MM.1S (cell line): ENCODE results near the gene FAM117A.

Experiments used
- DNase-seq: peaks from one replicate; pipeline ENCODE4 v3.0.0-alpha.2; 2015
- H2AFZ ChIP-seq: fragments of 300-600 bp; sonication (generic); 2 replicates; pipeline ENCODE4 v1.6.0; 2016; ENCODE audit warnings: antibody characterized with exemption, low read length
- H3F3A ChIP-seq: fragments of 300-600 bp; sonication (generic); 2 replicates; pipeline ENCODE4 v1.6.1; 2016; ENCODE audit warnings: mild to moderate bottlenecking, antibody characterized with exemption, low read length, moderate library complexity, mixed read lengths; ENCODE audit not compliant: insufficient read depth
- H3K27ac ChIP-seq: fragments of 300-600 bp; sonication (generic); 2 replicates; pipeline ENCODE4 v1.5.1; 2016; ENCODE audit warnings: mild to moderate bottlenecking, low read length
- H3K27me3 ChIP-seq: fragments of 300-600 bp; sonication (generic); replicated peaks from 2 replicates; pipeline ENCODE4 v1.6.0; 2016; ENCODE audit warnings: low read length; ENCODE audit not compliant: insufficient read depth
- H3K36me3 ChIP-seq: fragments of 300-600 bp; sonication (generic); replicated peaks from 2 replicates; pipeline ENCODE4 v1.6.1; 2016; ENCODE audit warnings: mild to moderate bottlenecking, low read length, mixed read lengths; ENCODE audit not compliant: insufficient read depth
- H3K4me1 ChIP-seq: fragments of 300-600 bp; sonication (generic); 2 replicates; pipeline ENCODE4 v1.6.1; 2016; ENCODE audit warnings: low read length, mixed read lengths
- H3K4me2 ChIP-seq: fragments of 300-600 bp; sonication (generic); 2 replicates; pipeline ENCODE4 v1.6.0; 2016; ENCODE audit warnings: low read depth, low read length
- H3K4me3 ChIP-seq: fragments of 300-600 bp; sonication (generic); 2 replicates; pipeline ENCODE4 v1.5.1; 2016; ENCODE audit warnings: low read length, mixed read lengths
- H3K79me2 ChIP-seq: fragments of 300-600 bp; sonication (generic); 2 replicates; pipeline ENCODE4 v1.6.1; 2016; ENCODE audit warnings: mixed run types, low read length, mixed read lengths
- H3K9ac ChIP-seq: fragments of 300-600 bp; sonication (generic); 2 replicates; pipeline ENCODE4 v1.6.1; 2016; ENCODE audit warnings: low read length, mixed read lengths
- H3K9me2 ChIP-seq: fragments of 300-600 bp; sonication (generic); replicated peaks from 2 replicates; pipeline ENCODE4 v1.6.1; 2016; ENCODE audit warnings: mild to moderate bottlenecking, low read length, mixed read lengths; ENCODE audit not compliant: insufficient read depth
- H3K9me3 ChIP-seq: fragments of 300-600 bp; sonication (generic); replicated peaks from 2 replicates; pipeline ENCODE4 v1.6.1; 2016; ENCODE audit warnings: mild to moderate bottlenecking, low read length, mixed read lengths; ENCODE audit not compliant: insufficient read depth
- H4K20me1 ChIP-seq: fragments of 300-600 bp; sonication (generic); 2 replicates; pipeline ENCODE4 v1.6.1; 2016; ENCODE audit warnings: mild to moderate bottlenecking, low read length, moderate library complexity, mixed read lengths; ENCODE audit not compliant: insufficient read depth
- CTCF ChIP-seq: fragments of 300-600 bp; sonication (generic); IDR thresholded peaks from 2 replicates; pipeline ENCODE4 v1.5.1; 2016; ENCODE audit warnings: antibody characterized with exemption, low read length, mixed read lengths
- EZH2 ChIP-seq: fragments of 300-600 bp; sonication (generic); optimal IDR thresholded peaks from 2 replicates; pipeline ENCODE3; 2017; ENCODE audit warnings: low read depth, mild to moderate bottlenecking, antibody characterized with exemption, low read length, mixed read lengths
- EZH2phosphoT487 ChIP-seq: fragments of 300-600 bp; sonication (generic); IDR thresholded peaks from 2 replicates; pipeline ENCODE4 v1.6.1; 2018; ENCODE audit warnings: antibody characterized with exemption, low read length

FAM117A gene

DNA sequence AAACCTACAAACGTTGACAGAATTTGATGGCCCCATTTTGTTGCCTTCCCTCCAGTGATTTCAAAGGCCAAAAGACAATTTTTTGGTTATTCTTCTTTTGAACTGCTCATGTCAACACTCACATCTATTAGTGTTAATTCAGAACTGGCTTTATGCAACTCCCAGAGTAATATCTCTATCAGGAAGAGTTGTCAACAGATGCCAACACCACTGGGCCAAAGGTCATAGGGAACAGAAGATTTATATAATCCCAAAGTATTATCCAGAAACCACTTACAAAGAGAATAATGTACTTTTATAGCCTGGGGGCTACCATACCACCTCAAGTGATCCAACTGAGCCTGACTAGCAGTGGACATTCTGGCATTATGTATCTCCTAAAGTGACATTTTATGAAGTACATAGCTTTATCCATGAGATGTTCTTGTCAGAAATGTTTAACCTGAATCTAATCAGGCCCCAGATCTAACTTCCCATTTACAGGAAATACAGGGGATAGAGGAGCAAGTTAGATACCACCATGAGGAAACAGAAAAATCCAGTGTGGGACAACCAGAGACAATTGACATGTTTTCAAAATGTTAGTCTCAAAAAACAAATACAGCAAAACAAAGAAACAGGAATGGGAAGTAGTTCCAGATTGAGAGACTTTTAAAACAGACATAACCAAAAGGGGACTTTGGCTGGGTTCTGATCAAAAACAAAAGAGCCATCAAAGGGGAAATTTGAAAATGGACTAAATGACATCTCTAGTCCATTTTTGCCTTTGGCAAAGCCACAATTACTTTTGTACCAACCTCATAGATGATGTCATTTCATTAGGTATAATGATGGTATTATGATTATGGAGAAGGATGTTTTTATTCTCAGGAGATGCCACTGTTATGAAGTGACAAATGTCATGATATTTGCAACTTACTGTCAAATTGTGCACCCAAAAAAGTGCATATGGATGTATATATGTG lies 18.5 kb downstream of the FAM117A start:
- TF ChIP-seq EZH2phosphoT487: no peak
- Histone ChIP-seq H3K9ac (peak overlapping the region; percentile 89), H2AFZ (no peak overlapping the region), H3K27ac (peak overlapping the region; percentile 96), H3K27me3 (no peaks in the 10 kb centered on the region), H4K20me1 (no peaks in the 10 kb centered on the region), H3K4me3 (peak overlapping the region; percentile 72), H3K36me3 (no peaks in the 10 kb centered on the region; the same call in 1 of the 2 replicates), H3K4me1 (peaks cover 66% of the 10 kb centered on the region), H3F3A (peaks cover 72% of the 10 kb centered on the region), H3K79me2 (peaks cover 81% of the 10 kb centered on the region), H3K9me2 (no peaks in the 10 kb centered on the region), H3K4me2 (peak overlapping the region; percentile 92), H3K9me3 (no peaks in the 10 kb centered on the region)
- DNase-seq: no peak

DNA sequence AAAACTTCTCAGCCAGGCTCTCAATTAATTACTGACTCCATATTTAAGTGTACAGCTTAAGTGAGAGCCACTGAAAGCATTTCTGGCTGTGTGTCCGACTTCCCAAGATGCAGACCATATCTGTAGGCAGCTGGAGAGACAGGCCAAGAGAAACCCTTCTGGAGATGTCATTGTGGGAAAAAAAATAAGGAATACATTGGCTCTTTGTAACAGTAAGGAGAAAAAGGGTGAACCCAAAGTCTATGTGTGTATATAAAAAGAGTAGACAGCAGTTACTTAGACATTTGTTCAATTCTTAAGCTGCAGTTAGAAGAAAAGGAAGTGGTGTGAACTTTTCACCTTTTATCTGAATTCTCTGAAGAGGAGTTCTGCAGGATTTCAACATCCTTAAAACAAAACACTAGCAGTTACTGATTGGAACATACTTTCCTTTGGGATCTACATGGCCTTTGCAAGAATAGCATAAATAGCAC lies 21.7 kb downstream of the FAM117A start:
- no peaks in the 10 kb centered on the region for H3K9me2 ChIP-seq
- TF ChIP-seq EZH2 (no peak), EZH2phosphoT487 (no peak), CTCF (no peak)
- H3K27ac ChIP-seq: peak overlapping the region; percentile 89
- peak overlapping the region; percentile 57 for H3K4me2 ChIP-seq
- H3K36me3 ChIP-seq: no peaks in the 10 kb centered on the region; the same call in 1 of the 2 replicates
- H3F3A ChIP-seq: peaks cover 54% of the 10 kb centered on the region
- no peak overlapping the region for H2AFZ ChIP-seq
- peak overlapping the region; percentile 49; the same call in 1 of the 2 replicates for H3K9ac ChIP-seq
- peak; percentile 54 for DNase-seq
- H3K79me2 ChIP-seq: peaks cover 88% of the 10 kb centered on the region
- H3K27me3 ChIP-seq: no peaks in the 10 kb centered on the region
- no peaks in the 10 kb centered on the region for H3K9me3 ChIP-seq
- H3K4me3 ChIP-seq: peak overlapping the region; percentile 27; the same call in 1 of the 2 replicates
- H4K20me1 ChIP-seq: no peaks in the 10 kb centered on the region
- peaks cover 52% of the 10 kb centered on the region for H3K4me1 ChIP-seq

DNA sequence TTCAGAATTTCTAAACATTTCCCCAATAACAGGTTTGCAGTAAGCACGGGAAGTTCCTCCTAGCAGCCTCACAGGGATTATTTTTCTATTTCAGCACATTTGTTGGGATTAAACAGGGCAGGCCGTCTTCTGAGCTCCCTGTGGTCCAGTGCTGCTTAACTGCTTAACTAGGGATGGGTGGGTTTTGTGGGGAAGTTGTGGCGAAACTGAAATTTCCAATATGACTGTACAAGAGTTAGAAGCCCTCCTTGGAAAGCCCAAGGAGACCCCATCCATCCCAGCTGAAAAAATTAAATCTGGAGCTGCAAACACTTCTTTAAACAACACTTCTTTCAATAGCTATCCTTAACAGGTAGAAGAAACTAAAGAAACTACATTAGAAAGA lies 22.2 kb downstream of the FAM117A start:
- no peaks in the 10 kb centered on the region for H3K27me3 ChIP-seq
- H3K27ac ChIP-seq: peak overlapping the region; percentile 89
- no peaks in the 10 kb centered on the region for H3K9me2 ChIP-seq
- peaks cover 52% of the 10 kb centered on the region for H3K4me1 ChIP-seq
- no peaks in the 10 kb centered on the region for H3K9me3 ChIP-seq
- H4K20me1 ChIP-seq: no peaks in the 10 kb centered on the region
- peaks cover 50% of the 10 kb centered on the region for H3F3A ChIP-seq
- H2AFZ ChIP-seq: no peak overlapping the region
- peak overlapping the region; percentile 49 for H3K9ac ChIP-seq
- peak overlapping the region; percentile 57 for H3K4me2 ChIP-seq
- no peak for TF ChIP-seq CTCF
- TF ChIP-seq EZH2: no peak
- TF ChIP-seq EZH2phosphoT487: no peak
- DNase-seq: no peak
- peaks cover 93% of the 10 kb centered on the region for H3K79me2 ChIP-seq
- peak overlapping the region; percentile 27 for H3K4me3 ChIP-seq
- no peaks in the 10 kb centered on the region; the same call in 1 of the 2 replicates for H3K36me3 ChIP-seq
